ENCODE results near the gene DAB1.

DNA sequence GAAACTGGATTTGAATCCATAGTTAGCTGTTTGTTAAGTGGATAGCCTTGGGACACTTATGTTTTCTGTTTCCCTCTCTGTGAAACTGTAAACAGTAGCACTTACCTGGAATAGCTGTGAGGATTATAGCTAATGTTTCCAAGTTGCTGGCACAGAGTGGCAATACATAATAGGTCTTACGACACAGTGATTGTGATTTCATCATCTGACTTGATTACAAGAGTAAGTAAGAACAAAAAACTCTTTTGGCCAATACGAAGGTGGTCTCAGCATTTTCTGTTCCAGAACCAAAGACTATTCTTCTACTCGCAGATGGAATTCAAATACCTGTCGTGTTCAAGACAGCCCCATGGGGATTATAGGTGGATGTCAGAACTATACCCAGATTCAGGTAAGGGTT is 460.2 kb downstream of the DAB1 start:
- TF ChIP-seq ZIC2 (tag by site-specific recombination; IDR thresholded peaks at IDR 0.05): no peak
- TF ChIP-seq, protein P1, sequence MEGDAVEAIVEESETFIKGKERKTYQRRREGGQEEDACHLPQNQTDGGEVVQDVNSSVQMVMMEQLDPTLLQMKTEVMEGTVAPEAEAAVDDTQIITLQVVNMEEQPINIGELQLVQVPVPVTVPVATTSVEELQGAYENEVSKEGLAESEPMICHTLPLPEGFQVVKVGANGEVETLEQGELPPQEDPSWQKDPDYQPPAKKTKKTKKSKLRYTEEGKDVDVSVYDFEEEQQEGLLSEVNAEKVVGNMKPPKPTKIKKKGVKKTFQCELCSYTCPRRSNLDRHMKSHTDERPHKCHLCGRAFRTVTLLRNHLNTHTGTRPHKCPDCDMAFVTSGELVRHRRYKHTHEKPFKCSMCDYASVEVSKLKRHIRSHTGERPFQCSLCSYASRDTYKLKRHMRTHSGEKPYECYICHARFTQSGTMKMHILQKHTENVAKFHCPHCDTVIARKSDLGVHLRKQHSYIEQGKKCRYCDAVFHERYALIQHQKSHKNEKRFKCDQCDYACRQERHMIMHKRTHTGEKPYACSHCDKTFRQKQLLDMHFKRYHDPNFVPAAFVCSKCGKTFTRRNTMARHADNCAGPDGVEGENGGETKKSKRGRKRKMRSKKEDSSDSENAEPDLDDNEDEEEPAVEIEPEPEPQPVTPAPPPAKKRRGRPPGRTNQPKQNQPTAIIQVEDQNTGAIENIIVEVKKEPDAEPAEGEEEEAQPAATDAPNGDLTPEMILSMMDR (tag by site-specific recombination; IDR thresholded peaks at IDR 0.05): no peak
- TF ChIP-seq, protein P2, sequence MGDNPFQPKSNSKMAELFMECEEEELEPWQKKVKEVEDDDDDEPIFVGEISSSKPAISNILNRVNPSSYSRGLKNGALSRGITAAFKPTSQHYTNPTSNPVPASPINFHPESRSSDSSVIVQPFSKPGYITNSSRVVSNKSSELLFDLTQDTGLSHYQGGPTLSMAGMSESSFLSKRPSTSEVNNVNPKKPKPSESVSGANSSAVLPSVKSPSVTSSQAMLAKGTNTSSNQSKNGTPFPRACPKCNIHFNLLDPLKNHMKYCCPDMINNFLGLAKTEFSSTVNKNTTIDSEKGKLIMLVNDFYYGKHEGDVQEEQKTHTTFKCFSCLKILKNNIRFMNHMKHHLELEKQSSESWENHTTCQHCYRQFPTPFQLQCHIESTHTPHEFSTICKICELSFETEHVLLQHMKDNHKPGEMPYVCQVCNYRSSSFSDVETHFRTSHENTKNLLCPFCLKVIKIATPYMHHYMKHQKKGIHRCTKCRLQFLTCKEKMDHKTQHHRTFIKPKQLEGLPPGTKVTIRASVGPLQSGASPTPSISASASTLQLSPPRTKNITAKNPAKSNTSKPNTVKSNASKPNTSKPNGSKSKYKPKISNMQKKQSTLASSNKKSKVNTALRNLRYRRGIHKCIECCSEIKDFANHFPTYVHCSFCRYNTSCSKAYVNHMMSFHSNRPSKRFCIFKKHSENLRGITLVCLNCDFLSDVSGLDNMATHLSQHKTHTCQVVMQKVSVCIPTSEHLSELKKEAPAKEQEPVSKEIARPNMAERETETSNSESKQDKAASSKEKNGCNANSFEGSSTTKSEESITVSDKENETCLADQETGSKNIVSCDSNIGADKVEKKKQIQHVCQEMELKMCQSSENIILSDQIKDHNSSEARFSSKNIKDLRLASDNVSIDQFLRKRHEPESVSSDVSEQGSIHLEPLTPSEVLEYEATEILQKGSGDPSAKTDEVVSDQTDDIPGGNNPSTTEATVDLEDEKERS (tag by site-specific recombination; IDR thresholded peaks at IDR 0.05): no peak
- TF ChIP-seq ZBTB7A (tag by site-specific recombination; IDR thresholded peaks at IDR 0.05; ENCODE audit: low read depth): no peak
- TF ChIP-seq ZNF239 (tag by site-specific recombination; IDR thresholded peaks at IDR 0.05): no peak
- TF ChIP-seq, protein P3, sequence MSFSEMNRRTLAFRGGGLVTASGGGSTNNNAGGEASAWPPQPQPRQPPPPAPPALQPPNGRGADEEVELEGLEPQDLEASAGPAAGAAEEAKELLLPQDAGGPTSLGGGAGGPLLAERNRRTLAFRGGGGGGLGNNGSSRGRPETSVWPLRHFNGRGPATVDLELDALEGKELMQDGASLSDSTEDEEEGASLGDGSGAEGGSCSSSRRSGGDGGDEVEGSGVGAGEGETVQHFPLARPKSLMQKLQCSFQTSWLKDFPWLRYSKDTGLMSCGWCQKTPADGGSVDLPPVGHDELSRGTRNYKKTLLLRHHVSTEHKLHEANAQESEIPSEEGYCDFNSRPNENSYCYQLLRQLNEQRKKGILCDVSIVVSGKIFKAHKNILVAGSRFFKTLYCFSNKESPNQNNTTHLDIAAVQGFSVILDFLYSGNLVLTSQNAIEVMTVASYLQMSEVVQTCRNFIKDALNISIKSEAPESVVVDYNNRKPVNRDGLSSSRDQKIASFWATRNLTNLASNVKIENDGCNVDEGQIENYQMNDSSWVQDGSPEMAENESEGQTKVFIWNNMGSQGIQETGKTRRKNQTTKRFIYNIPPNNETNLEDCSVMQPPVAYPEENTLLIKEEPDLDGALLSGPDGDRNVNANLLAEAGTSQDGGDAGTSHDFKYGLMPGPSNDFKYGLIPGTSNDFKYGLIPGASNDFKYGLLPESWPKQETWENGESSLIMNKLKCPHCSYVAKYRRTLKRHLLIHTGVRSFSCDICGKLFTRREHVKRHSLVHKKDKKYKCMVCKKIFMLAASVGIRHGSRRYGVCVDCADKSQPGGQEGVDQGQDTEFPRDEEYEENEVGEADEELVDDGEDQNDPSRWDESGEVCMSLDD (tag by site-specific recombination; IDR thresholded peaks at IDR 0.05): no peak
- TF ChIP-seq ZFP69B (tag by site-specific recombination; IDR thresholded peaks at IDR 0.05): no peak
